Neural progenitor cell (in vitro differentiated cells): ENCODE results near the gene KIF12.

Source experiments
- CTCF ChIP-seq: fragments of 200-600 bp; sonication (generic); IDR thresholded peaks from 2 replicates; pipeline ENCODE4 v1.5.1; 2017; ENCODE audit warnings: antibody characterized with exemption, mild to moderate bottlenecking
- EZH2 ChIP-seq: fragments of 200-600 bp; sonication (generic); IDR thresholded peaks from 2 replicates; pipeline ENCODE4 v1.6.1; 2017; ENCODE audit warnings: antibody characterized with exemption, mild to moderate bottlenecking, moderate library complexity
- EZH2phosphoT487 ChIP-seq: fragments of 200-600 bp; sonication (generic); IDR thresholded peaks from 2 replicates; pipeline ENCODE4 v1.6.1; 2017; ENCODE audit warnings: antibody characterized with exemption

GRCh38 chr9:114130624-114131277, 31.7 kb upstream of the KIF12 start:
- TF ChIP-seq EZH2 (no peak), CTCF (no peak), EZH2phosphoT487 (no peak)
